Stimulated activated naive B cell treated with anti-CD40 and anti-IgM and Interleukin-4, amounts not matched to agents 10 μg/mL and 1 μg/mL and 100 μg/mL, for 72 hours (primary cell): ENCODE measurements around the gene RENBP.

Source experiments
- ATAC-seq, 2 donors: fragments of 150-1000 bp; cut with Tn5 transposase; replicated peaks; 2 replicates each; pipeline ENCODE4 v1.10.0; 2021; ENCODE audit warnings: moderate library complexity in 1 of 2
- DNase-seq: peaks from one replicate; pipeline ENCODE4 v3.0.0; 2021
- H3K27ac Mint-ChIP-seq: one replicate; pipeline ENCODE4 v1.8.0; 2022; ENCODE audit warnings: mild to moderate bottlenecking, mixed read lengths
- H3K27me3 Mint-ChIP-seq, 2 donors: one replicate each; pipeline ENCODE4 v1.8.0; 2022; ENCODE audit warnings: mixed read lengths in 2 of 2
- H3K36me3 Mint-ChIP-seq, 2 donors: one replicate each; pipeline ENCODE4 v1.8.0; 2022; ENCODE audit warnings: mixed read lengths in 2 of 2, mild to moderate bottlenecking in 1 of 2
- H3K4me1 Mint-ChIP-seq, 2 donors: one replicate each; pipeline ENCODE4 v1.8.0; 2022; ENCODE audit warnings: mixed read lengths in 2 of 2, mild to moderate bottlenecking in 1 of 2
- H3K4me3 Mint-ChIP-seq, 2 donors: one replicate each; pipeline ENCODE4 v1.8.0; 2022; ENCODE audit warnings: mild to moderate bottlenecking in 2 of 2, mixed read lengths in 2 of 2, moderate library complexity in 1 of 2
- H3K9me3 Mint-ChIP-seq, 2 donors: one replicate each; pipeline ENCODE4 v1.8.0; 2022; ENCODE audit warnings: mixed read lengths in 2 of 2, mild to moderate bottlenecking in 1 of 2

The RENBP gene

DNA sequence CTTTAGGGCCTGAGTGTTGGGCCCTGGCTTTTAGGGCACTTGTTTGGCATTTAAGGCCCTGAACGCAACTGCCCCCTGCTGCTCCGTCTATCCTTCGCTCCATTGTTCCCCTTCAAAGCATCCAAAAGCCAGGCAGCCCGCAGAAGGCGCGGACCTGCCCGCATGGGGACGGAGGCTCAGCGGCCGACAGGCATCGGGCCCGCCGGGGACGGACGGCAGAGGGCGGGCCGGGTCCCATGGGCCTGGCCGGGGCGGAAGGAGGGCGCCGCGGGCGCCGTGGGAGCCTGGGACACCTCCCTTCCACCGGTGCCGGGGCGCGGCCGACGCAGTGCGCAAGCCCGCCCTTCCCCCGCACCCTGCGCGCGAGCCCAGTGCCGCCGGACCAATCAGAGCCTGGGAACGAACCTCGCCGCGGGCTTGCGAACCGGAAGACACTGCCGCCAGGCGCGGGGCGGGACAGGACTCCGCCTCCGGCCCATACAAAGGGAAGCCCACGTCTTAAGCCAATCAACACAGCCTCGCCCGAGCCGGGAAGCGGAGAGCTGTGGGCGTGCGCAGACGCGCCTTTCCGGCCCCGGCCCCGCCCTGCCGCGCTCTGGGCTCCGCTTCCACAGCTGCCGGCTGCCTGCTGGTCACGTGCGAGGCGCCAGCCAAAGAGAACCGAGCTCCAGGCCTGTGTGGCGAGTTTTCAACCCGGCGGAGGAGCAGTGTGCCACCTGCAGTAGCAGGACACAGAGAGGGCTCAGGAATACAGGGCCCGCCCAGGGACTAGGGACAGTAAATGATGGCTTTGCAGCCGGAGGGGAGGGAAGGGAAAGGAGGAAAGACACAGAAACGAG is 16.3 kb downstream of the RENBP start:
- H3K27me3 Mint-ChIP-seq = no peaks in the 10 kb centered on the region
- H3K36me3 Mint-ChIP-seq = peaks cover 16 to 47% of the 10 kb centered on the region in 2 donors
- ATAC-seq = peak; percentile 67 to 70
- no peaks in the 10 kb centered on the region for H3K9me3 Mint-ChIP-seq
- H3K4me3 Mint-ChIP-seq = peak overlapping the region; percentile 94
- peak overlapping the region; percentile 100 for H3K27ac Mint-ChIP-seq
- DNase-seq = peak; percentile 95
- H3K4me1 Mint-ChIP-seq = peaks cover 43 to 60% of the 10 kb centered on the region in 2 donors

DNA sequence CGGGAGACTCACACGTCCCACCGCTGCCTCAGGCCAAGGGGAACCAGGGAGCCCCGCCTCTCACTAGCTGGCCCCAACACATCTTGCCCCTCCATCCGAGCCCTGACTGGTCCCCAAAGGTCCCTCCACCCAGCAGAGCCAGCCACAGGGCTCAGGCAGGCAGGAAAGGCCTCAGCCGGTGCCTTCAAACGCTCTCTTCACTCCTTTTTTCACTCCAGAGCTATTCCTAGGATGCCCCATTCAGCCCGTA is 16.8 kb downstream of the RENBP start:
- Mint-ChIP-seq H3K27me3 (no peaks in the 10 kb centered on the region), H3K4me1 (peaks cover 45 to 65% of the 10 kb centered on the region in 2 donors), H3K4me3 (peak overlapping the region; percentile 94), H3K36me3 (peaks cover 19 to 50% of the 10 kb centered on the region in 2 donors), H3K9me3 (no peaks in the 10 kb centered on the region), H3K27ac (peak overlapping the region; percentile 100)
- ATAC-seq = peak; percentile 1
- DNase-seq = no peak

- DNase-seq (peak; percentile 85), ATAC-seq (peak; percentile 56 to 58)
- peak overlapping the region; percentile 94 for H3K4me3 Mint-ChIP-seq
- no peaks in the 10 kb centered on the region for H3K9me3 Mint-ChIP-seq
- H3K36me3 Mint-ChIP-seq = peaks cover 19 to 53% of the 10 kb centered on the region in 2 donors
- H3K27ac Mint-ChIP-seq = peak overlapping the region; percentile 100
- H3K27me3 Mint-ChIP-seq = no peaks in the 10 kb centered on the region
- peaks cover 48 to 70% of the 10 kb centered on the region in 2 donors for H3K4me1 Mint-ChIP-seq
These were observed 17.4 kb downstream of the RENBP start for GRCh38 chrX:153926858-153927671.

GRCh38 chrX:153926552-153926857 is 17.9 kb downstream of the RENBP start:
- peak; percentile 10 to 11 for ATAC-seq
- Mint-ChIP-seq H3K36me3 (peaks cover 17 to 50% of the 10 kb centered on the region in 2 donors), H3K27ac (peak overlapping the region; percentile 100), H3K4me3 (peak overlapping the region; percentile 94), H3K9me3 (no peaks in the 10 kb centered on the region), H3K27me3 (no peaks in the 10 kb centered on the region), H3K4me1 (peaks cover 47 to 70% of the 10 kb centered on the region in 2 donors)
- no peak for DNase-seq

DNA sequence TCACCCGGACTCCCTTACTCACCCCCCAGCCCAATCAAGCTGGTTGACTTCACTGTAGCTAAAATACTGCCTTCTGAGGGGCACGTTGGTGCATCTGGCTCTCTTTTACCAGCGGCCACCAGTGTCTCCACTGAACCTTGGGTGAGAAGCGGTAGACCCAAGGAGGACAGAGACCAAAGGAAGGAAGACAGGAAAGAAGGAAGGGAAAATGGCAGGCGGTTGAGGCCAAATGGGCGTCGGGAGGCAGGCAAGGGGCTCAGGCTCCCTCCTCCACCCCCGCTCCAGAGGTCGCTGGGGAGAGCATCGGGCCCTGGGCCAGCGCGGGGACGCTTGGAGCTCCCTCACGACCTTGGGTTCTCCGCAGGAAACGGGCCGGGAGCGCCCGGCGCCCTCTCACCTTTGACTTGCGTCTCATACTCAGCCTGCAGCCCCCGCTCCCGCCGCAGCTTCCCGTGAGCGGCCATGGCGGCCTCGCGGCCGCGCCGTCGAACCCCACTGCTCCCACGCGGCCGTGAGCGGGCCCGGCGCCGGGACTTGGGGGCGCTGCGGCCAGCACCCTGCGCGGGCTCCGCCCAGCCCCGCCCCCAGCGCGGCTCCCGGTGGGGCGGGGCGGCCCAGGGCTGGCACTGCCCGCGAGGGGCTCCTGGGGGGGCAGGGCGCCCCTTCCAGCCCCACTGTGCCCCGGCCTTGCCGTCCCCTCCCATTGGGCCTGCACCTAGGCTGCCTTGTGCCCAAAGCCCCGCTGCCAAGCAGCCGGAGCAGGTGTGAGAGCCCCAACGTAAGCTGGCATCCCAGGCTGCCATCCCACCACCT is 18.5 kb downstream of the RENBP start, which contains the start of gene ARHGAP4:
Gene ARHGAP4 (minus strand): TSS at position 526 of the 813 bp plus-strand sequence. CDS start 62 bp downstream, at position 464.
- Mint-ChIP-seq H3K4me1 (peaks cover 44 to 70% of the 10 kb centered on the region in 2 donors), H3K9me3 (no peaks in the 10 kb centered on the region), H3K27ac (peak within 1 kb of the TSS; percentile 100), H3K27me3 (no peaks in the 10 kb centered on the region), H3K36me3 (peaks cover 14 to 46% of the 10 kb centered on the region in 2 donors), H3K4me3 (peak within 1 kb of the TSS; percentile 94 to 95)
- ATAC-seq (peak; percentile 10 to 32), DNase-seq (peak; percentile 61)

GRCh38 chrX:153925387-153925738 is 19.1 kb downstream of the RENBP start:
- H3K36me3 Mint-ChIP-seq = peaks cover 12 to 42% of the 10 kb centered on the region in 2 donors
- no peaks in the 10 kb centered on the region for H3K9me3 Mint-ChIP-seq
- peak in 1 of 2 donors; percentile 0 for ATAC-seq
- peak overlapping the region; percentile 94 to 95 for H3K4me3 Mint-ChIP-seq
- peaks cover 40 to 71% of the 10 kb centered on the region in 2 donors for H3K4me1 Mint-ChIP-seq
- DNase-seq = no peak
- no peaks in the 10 kb centered on the region for H3K27me3 Mint-ChIP-seq
- peak overlapping the region; percentile 98 for H3K27ac Mint-ChIP-seq

- peaks cover 41 to 71% of the 10 kb centered on the region in 2 donors for H3K4me1 Mint-ChIP-seq
- DNase-seq (peak; percentile 48), ATAC-seq (no peak)
- H3K27me3 Mint-ChIP-seq = no peaks in the 10 kb centered on the region
- peak overlapping the region; percentile 85 for H3K27ac Mint-ChIP-seq
- peaks cover 11 to 42% of the 10 kb centered on the region in 2 donors for H3K36me3 Mint-ChIP-seq
- H3K4me3 Mint-ChIP-seq = peak overlapping the region; percentile 94 to 95
- H3K9me3 Mint-ChIP-seq = no peaks in the 10 kb centered on the region
These were observed 20.1 kb downstream of the RENBP start for GRCh38 chrX:153924149-153924861.

DNA sequence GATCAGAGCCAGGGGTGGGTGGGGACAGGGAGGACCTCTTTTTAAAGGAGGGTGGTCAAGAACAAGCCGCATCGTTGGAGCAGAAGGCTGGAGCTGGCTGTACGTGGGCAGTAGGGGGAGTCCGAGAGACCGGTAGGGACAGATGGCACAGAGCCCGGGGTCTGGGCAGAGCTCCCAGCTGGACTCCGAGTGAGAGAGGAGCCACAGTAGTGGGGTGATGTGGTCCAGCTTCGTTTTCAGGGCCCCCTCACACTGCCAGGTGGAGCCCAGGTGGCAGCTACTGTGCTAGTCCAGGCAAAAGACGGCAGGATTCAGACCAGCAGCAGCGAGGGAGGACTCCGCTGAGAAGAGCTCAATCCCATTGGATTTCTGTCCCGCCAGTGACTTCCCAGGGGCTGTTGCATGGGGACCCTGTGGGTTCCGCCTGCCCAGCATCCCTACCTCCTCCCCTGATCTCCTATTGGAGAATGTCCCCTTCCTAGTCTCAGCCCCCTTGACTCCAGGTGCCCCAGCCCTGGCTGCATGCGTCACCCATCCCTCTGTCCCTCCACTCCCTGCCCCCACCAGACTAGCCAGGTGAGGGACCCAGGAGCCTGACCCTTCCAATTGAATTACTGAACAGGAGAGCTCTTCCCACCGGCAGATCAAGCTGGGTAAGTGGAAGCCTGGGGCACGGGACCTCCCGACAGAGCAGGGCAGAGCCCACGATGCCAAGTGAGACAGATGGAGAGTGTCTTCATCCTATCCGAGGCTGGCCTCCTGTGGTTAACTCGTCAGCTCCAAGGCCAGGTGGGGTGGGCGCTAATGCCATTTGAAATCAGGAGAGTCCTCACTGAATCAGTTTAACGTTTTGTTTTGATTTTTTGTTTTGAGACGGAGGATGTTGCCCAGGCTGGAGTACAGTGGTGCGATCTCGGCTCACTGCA is 21.2 kb downstream of the RENBP start:
- Mint-ChIP-seq H3K27me3 (no peaks in the 10 kb centered on the region), H3K4me1 (peaks cover 35 to 61% of the 10 kb centered on the region in 2 donors), H3K9me3 (no peaks in the 10 kb centered on the region), H3K27ac (peak overlapping the region; percentile 86), H3K36me3 (peaks cover 14 to 36% of the 10 kb centered on the region in 2 donors), H3K4me3 (peak overlapping the region; percentile 64 to 94)
- ATAC-seq (no peak), DNase-seq (no peak)

GRCh38 chrX:153921511-153922446 is 22.7 kb downstream of the RENBP start:
- Mint-ChIP-seq H3K4me3 (peak overlapping the region; percentile 52 to 94), H3K27ac (peak overlapping the region; percentile 20), H3K36me3 (peaks cover 12 to 39% of the 10 kb centered on the region in 2 donors), H3K9me3 (no peaks in the 10 kb centered on the region), H3K4me1 (peaks cover 31 to 55% of the 10 kb centered on the region in 2 donors), H3K27me3 (no peaks in the 10 kb centered on the region)
- ATAC-seq (no peak), DNase-seq (no peak)

DNA sequence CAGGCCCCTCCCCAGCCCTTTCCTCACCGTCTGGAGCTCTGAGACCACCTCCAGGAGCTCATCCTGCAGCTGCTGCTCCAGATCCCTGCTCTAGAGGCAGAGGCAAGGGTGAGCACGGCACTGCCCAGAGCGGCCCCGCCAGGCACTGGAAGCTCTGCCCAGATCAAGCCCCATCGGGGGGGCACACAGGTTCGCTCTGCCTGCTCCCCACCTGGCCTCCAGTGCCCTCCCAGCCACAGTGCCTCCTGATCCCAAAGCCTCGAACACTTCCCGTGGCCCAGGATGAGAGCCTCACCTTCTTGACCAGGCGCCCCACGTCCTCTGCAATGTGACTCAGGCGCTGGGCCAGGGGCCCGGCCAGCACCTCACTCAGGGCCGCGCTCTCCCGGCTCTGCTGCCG is 23.4 kb downstream of the RENBP start:
- Mint-ChIP-seq H3K4me3 (no peak overlapping the region), H3K27me3 (no peaks in the 10 kb centered on the region), H3K36me3 (peaks cover 14 to 44% of the 10 kb centered on the region in 2 donors), H3K4me1 (peaks cover 27 to 54% of the 10 kb centered on the region in 2 donors), H3K27ac (no peak overlapping the region), H3K9me3 (no peaks in the 10 kb centered on the region)
- ATAC-seq = no peak
- DNase-seq = no peak

- H3K4me1 Mint-ChIP-seq = peaks cover 29 to 52% of the 10 kb centered on the region in 2 donors
- no peak overlapping the region for H3K27ac Mint-ChIP-seq
- no peak overlapping the region for H3K4me3 Mint-ChIP-seq
- no peak for DNase-seq
- no peaks in the 10 kb centered on the region for H3K27me3 Mint-ChIP-seq
- H3K36me3 Mint-ChIP-seq = peaks cover 14 to 46% of the 10 kb centered on the region in 2 donors
- no peaks in the 10 kb centered on the region for H3K9me3 Mint-ChIP-seq
- no peak for ATAC-seq
These were observed 23.9 kb downstream of the RENBP start for GRCh38 chrX:153920546-153920945.

- Mint-ChIP-seq H3K27me3 (no peaks in the 10 kb centered on the region), H3K27ac (no peak overlapping the region), H3K4me3 (no peak overlapping the region), H3K36me3 (peaks cover 14 to 40% of the 10 kb centered on the region in 2 donors), H3K9me3 (no peaks in the 10 kb centered on the region), H3K4me1 (peaks cover 21 to 43% of the 10 kb centered on the region in 2 donors)
- DNase-seq (no peak), ATAC-seq (no peak)
These were observed 25.2 kb downstream of the RENBP start for GRCh38 chrX:153919281-153919680.
